ENCODE data around the gene FBXW4. TPM values are rescaled to one million over a fixed set of nuclear protein-coding genes. Genes with fewer than 3 reads are reported as not detected.

The FBXW4 gene
- total RNA-seq, 1 experiment from 2014 or later: 25.4 TPM

- DNase-seq: no peak
- H3K9me3 ChIP-seq: no peaks in the 10 kb centered on the region
- H3K36me3 ChIP-seq: no peaks in the 10 kb centered on the region
- H3K4me3 ChIP-seq: no peak overlapping the region
- H3K27me3 ChIP-seq: peaks cover 6% of the 10 kb centered on the region
These were observed 14.5 kb upstream of the FBXW4 start for GRCh38 chr10:101709359-101710058.

GRCh38 chr10:101708870-101709269 lies 13.9 kb upstream of the FBXW4 start:
- Histone ChIP-seq H3K36me3 (no peaks in the 10 kb centered on the region), H3K9me3 (no peaks in the 10 kb centered on the region), H3K27me3 (peaks cover 6% of the 10 kb centered on the region), H3K4me3 (no peak overlapping the region)
- DNase-seq: no peak

- Histone ChIP-seq H3K9me3 (no peaks in the 10 kb centered on the region), H3K4me3 (no peak overlapping the region), H3K36me3 (no peaks in the 10 kb centered on the region), H3K27me3 (peaks cover 6% of the 10 kb centered on the region)
- DNase-seq: no peak
These were observed 13.1 kb upstream of the FBXW4 start for GRCh38 chr10:101708073-101708472.

DNA sequence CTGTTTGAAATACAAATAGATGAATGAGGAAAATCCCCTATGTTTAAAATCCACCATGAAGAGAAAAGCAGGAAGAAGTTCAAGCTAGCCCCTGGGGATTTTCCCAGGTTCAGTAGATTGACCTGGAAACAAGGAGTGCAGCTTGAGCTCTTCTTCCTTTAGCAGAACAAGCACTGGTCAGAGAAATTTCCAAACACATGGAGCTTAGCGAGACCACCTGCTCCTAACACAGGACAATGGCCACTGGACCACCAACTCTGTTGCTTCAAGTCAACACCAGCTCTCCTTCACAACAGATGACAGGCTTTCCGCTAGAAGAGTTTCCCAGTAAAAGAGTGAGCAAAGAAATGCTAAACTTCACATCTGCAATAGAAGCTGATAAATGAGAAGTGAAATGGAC lies 9.4 kb upstream of the FBXW4 start:
- H3K4me3 ChIP-seq: no peak overlapping the region
- DNase-seq: no peak
- H3K9me3 ChIP-seq: no peaks in the 10 kb centered on the region
- no peaks in the 10 kb centered on the region for H3K36me3 ChIP-seq
- H3K27me3 ChIP-seq: peaks cover 4% of the 10 kb centered on the region

- H3K9me3 ChIP-seq: no peaks in the 10 kb centered on the region
- DNase-seq: no peak
- H3K4me3 ChIP-seq: no peak overlapping the region
- no peaks in the 10 kb centered on the region for H3K36me3 ChIP-seq
- no peaks in the 10 kb centered on the region for H3K27me3 ChIP-seq
These were observed 1.7 kb upstream of the FBXW4 start for GRCh38 chr10:101696632-101697031.

DNA sequence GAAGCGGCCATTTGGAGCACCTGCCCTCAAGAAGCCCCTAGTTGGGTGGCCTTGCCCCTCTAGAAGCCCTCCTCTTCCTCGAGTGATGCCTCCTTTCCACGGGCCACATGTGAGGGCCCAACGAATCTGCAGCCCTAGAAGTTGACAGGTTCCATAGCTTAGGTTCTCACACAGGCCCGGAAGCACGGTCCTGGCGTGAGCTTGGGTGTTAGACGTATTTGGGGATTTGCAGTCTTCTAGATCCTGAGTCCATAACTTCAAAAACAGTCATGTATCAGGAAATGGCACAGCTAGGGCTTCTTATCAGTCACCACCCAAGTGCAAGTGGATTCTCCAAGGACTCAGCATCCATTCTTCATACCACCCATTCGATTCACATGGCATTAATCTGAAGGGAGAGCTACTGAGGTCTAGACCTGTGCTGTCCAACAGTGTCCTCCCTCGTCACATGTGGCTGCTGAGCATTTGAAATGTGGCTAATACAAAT lies 477 bp upstream of the FBXW4 start:
- H3K4me3 ChIP-seq: peak overlapping the region; percentile 81
- no peaks in the 10 kb centered on the region for H3K9me3 ChIP-seq
- DNase-seq: no peak
- no peaks in the 10 kb centered on the region for H3K27me3 ChIP-seq
- H3K36me3 ChIP-seq: no peaks in the 10 kb centered on the region

DNA sequence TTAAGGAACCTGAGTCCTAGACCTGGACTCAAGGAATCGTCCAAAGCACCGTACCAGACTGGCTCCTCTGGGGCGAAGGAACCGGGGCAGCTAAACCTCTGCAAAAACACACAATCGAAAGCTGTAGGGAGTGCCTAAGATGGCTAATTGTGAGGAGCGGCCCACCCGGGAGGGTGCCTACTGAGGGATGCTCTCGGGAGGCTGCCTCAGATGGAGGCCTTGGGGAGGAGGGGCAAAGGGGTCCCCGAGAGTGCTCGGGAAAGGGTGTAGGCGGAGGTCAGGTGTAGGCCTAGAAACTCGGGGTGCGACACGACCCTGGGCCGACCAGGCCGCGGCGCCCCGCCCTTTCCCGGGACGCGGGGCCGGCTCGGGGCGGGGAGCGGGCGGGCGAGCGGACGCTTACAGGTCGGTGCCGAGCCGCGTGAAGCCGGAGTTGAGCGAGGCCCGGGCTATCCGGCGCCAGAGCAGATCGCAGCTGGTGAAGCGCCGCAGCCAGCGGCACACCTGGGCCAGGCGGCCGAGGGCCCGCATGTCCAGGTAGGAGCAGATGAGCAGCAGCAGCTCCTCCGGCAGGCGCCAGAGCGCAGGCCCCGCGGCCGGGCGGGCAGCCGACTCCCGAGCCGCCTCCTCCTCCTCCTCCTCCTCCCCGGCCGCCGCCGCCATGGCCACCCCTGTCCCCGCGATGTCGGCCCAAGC lies 844 bp downstream of the FBXW4 start:
- peak overlapping the region; percentile 81 for H3K4me3 ChIP-seq
- H3K36me3 ChIP-seq: no peaks in the 10 kb centered on the region
- DNase-seq: peak; percentile 66
- H3K27me3 ChIP-seq: no peaks in the 10 kb centered on the region
- H3K9me3 ChIP-seq: no peaks in the 10 kb centered on the region

- no peaks in the 10 kb centered on the region for H3K9me3 ChIP-seq
- H3K4me3 ChIP-seq: peak overlapping the region; percentile 81
- no peaks in the 10 kb centered on the region for H3K36me3 ChIP-seq
- no peaks in the 10 kb centered on the region for H3K27me3 ChIP-seq
- DNase-seq: peak; percentile 51
These were observed 1.4 kb downstream of the FBXW4 start for GRCh38 chr10:101693651-101693977.

DNA sequence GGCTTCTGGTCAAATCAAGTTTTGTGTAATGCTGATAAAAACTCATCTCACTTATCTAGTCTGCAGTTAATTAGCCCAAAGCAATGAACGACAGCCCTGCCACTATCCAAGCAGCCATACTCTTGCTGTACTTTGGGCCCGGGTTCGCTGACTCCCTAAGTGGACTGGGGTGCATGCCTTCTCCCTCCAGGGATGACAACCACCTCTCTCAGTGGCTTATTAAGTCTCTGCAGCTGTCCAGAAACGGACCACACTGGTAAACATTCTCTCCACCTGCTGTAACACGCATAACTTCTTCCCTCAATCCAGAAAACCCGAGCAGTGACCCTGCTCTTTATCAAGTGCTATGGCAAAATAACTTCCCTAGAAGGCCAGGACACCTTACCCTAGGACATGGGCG lies 3.9 kb downstream of the FBXW4 start:
- H3K36me3 ChIP-seq: no peaks in the 10 kb centered on the region
- no peak for DNase-seq
- no peaks in the 10 kb centered on the region for H3K9me3 ChIP-seq
- H3K4me3 ChIP-seq: no peak overlapping the region
- no peaks in the 10 kb centered on the region for H3K27me3 ChIP-seq

GRCh38 chr10:101690461-101690860 lies 4.5 kb downstream of the FBXW4 start:
- Histone ChIP-seq H3K27me3 (no peaks in the 10 kb centered on the region), H3K9me3 (no peaks in the 10 kb centered on the region), H3K4me3 (no peak overlapping the region), H3K36me3 (no peaks in the 10 kb centered on the region)
- DNase-seq: no peak

DNA sequence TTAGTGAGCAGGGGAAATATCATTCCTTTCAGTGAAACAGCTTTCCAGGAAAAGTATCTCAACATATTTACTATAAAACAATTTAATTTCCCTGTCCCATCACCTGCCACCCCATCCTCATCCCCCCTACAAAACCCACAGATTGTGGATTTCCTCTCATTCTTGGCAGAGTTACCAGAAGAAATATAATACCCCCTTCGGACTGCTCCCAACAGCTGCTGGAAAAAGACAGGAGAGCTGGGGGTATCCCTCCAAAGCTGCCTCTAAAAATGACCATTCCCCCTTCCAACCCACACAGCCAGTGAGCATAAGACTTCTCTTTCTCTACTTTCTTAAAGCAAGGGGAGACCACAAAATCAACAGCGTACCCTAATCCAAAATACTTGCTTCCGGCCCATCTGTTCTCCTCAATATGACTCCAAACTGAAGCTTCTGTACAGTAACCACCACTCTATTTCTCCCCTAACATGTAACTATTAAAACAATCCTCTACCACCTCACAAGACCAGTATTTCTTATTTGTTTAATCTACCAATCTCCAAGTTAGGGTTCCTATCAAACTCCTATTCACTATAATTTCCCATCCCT lies 7.8 kb downstream of the FBXW4 start:
- Histone ChIP-seq H3K4me3 (no peak overlapping the region), H3K27me3 (no peaks in the 10 kb centered on the region), H3K9me3 (no peaks in the 10 kb centered on the region), H3K36me3 (no peaks in the 10 kb centered on the region)
- DNase-seq: no peak

GRCh38 chr10:101686133-101686925 lies 8.6 kb downstream of the FBXW4 start:
- no peak for DNase-seq
- Histone ChIP-seq H3K27me3 (no peaks in the 10 kb centered on the region), H3K4me3 (no peak overlapping the region)

DNA sequence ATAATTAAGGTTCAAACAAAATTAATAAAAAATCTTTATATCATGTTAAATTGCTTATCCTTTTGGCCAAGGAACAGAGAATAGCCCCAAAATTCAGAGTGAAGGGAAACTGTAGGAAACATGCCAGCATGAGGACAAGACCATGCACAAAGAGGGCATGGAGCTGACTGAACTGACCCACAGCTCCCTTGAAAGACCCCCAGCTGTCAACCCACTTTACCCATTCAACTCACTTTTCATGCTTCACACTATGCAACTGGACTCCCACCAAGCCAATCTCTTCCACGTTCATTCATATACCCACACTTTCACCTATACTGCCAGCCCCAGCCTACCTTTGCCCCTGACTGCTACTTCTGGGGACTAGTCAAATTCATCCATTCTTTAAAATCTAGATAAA lies 10.2 kb downstream of the FBXW4 start:
- no peaks in the 10 kb centered on the region for H3K36me3 ChIP-seq
- DNase-seq: no peak
- H3K27me3 ChIP-seq: no peaks in the 10 kb centered on the region
- H3K9me3 ChIP-seq: no peaks in the 10 kb centered on the region
- H3K4me3 ChIP-seq: no peak overlapping the region

More at GRCh38 chr10:101686133-101686925, 8.6 kb downstream of the FBXW4 start:
- no peaks in the 10 kb centered on the region for H3K9me3 ChIP-seq
- no peaks in the 10 kb centered on the region for H3K36me3 ChIP-seq

GRCh38 chr10:101683276-101683675 lies 11.7 kb downstream of the FBXW4 start:
- Histone ChIP-seq H3K9me3 (no peaks in the 10 kb centered on the region), H3K27me3 (no peaks in the 10 kb centered on the region), H3K36me3 (no peaks in the 10 kb centered on the region), H3K4me3 (no peak overlapping the region)
- DNase-seq: no peak

DNA sequence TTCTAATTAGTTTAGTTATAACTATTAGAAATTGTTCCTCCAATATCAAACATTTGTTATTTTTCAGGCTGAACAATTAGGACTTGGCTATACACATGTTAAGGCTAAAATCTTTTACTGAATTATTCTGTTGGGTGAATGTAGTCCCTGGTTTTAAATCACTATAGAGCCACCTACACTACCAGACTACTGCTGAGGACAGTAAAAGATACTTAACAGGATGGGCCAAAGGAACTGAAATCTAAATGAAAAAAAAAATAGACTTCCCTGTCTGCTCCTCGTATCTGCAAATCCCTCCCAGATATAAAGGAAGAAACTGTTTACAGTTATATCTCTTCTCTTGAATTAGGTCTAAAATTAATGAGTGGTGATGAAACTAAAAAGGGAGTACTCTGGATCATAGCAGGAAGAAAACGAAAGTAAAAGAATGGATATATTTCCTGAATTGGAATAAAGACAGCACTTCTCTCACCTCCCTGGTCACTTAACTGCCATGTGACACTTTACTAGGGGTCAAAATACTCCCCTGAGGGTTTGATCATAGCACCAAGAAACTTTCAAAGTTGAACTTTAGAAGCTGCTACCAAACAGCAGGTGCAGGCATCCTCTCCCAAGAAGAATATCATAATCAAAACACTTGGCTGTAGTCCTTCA lies 12.7 kb downstream of the FBXW4 start:
- DNase-seq: no peak
- H3K27me3 ChIP-seq: no peaks in the 10 kb centered on the region
- H3K9me3 ChIP-seq: no peaks in the 10 kb centered on the region
- no peaks in the 10 kb centered on the region for H3K36me3 ChIP-seq
- no peak overlapping the region for H3K4me3 ChIP-seq

DNA sequence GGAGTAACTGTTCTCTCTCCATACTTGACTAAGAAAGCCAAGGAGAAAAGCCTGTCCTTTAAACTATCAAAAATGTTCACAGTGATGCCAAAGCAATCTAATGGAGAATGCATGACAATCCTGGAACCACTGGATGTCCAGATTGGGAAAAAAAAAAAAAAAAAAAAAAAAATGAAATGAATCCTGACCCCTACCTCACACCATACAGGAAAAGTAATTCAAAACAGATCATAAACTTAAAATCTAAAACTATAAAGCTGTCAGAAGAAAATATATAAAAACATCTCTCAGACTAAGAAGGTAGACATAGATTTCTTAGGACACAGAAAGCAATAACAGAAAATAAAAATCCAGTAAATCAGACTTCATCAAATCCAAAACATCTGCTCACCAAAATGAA lies 18.4 kb downstream of the FBXW4 start:
- Histone ChIP-seq H3K4me3 (no peak overlapping the region), H3K9me3 (no peaks in the 10 kb centered on the region), H3K27me3 (no peaks in the 10 kb centered on the region), H3K36me3 (peaks cover 5% of the 10 kb centered on the region)
- no peak for DNase-seq

- DNase-seq: no peak
- H3K36me3 ChIP-seq: peaks cover 7% of the 10 kb centered on the region
These were observed 19.9 kb downstream of the FBXW4 start for GRCh38 chr10:101675115-101675514.

More at GRCh38 chr10:101675115-101675514, 19.9 kb downstream of the FBXW4 start:
- Histone ChIP-seq H3K27me3 (no peaks in the 10 kb centered on the region), H3K9me3 (no peaks in the 10 kb centered on the region), H3K4me3 (no peak overlapping the region)

Measured in MG63 (cell line).